Astrocyte (in vitro differentiated cells and primary cell): ENCODE measurements around the gene PKD1L1.

Source experiments
- EZH2 ChIP-seq: IDR thresholded peaks from 2 replicates; pipeline ENCODE4 v1.6.1; 2012; ENCODE audit warnings: mild to moderate bottlenecking, low read length, inconsistent platforms; ENCODE audit not compliant: insufficient read depth
- TF ChIP-seq, protein P1 (sequence below): IDR thresholded peaks from 2 replicates; pipeline ENCODE4 v1.5.1; 2011; ENCODE audit warnings: low read depth, mild to moderate bottlenecking, inconsistent platforms, low read length, moderate library complexity; ENCODE audit not compliant: insufficient read depth

DNA sequence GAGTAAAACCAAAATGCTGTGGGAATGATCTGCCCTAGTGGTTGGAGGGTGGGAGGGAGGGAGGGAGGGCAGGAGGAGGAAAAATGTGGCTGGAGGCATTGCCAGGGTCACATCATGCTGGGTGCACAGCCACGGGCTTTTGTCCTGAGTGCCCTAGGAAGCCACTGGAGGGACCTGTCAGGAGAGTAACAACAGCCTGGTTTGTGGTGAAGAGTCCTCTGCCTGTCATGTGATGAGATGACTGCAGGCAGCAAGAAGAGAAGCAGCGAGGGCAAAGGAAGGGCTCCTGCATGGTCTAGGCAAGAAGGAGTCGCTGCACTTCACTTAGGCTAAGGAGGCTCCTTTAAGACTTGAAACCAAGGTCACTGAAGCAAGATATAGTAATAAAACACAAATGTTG is 65.6 kb downstream of the PKD1L1 start:
- TF ChIP-seq, protein P1, sequence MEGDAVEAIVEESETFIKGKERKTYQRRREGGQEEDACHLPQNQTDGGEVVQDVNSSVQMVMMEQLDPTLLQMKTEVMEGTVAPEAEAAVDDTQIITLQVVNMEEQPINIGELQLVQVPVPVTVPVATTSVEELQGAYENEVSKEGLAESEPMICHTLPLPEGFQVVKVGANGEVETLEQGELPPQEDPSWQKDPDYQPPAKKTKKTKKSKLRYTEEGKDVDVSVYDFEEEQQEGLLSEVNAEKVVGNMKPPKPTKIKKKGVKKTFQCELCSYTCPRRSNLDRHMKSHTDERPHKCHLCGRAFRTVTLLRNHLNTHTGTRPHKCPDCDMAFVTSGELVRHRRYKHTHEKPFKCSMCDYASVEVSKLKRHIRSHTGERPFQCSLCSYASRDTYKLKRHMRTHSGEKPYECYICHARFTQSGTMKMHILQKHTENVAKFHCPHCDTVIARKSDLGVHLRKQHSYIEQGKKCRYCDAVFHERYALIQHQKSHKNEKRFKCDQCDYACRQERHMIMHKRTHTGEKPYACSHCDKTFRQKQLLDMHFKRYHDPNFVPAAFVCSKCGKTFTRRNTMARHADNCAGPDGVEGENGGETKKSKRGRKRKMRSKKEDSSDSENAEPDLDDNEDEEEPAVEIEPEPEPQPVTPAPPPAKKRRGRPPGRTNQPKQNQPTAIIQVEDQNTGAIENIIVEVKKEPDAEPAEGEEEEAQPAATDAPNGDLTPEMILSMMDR, result no peak
- TF ChIP-seq EZH2, result no peak
